Measurements from ENCODE around the gene KIAA0930.
"Not testable (repeated sequence)": the region's sequence is repeated elsewhere in the genome, so short reads cannot be mapped to it uniquely, and the experiment has no call there.

The KIAA0930 gene

DNA sequence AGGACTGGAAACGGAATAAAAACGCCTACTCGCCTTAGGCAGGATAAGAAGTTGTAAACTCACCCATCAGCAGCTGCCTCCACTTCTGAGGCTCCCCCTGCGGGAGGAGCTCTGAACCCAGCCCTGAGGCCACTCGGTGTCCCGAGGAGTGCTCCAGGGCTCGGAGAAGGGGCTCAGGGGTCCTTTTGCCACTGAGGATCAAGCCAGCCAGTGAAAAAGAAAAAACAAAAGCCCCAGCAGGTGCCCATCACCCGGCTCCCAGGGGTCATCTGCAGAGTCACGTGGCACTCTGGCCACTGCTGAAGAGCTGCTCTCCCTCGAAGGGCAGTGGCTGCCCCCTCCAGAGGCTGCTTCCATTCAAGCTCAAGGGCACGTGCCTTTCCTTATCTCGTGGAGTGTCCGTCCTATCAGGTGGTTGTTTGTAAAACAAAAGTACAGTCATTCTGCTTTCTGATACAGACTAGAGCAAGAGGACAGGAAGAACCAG, 48.0 kb downstream of the KIAA0930 start:
- no peak for DNase-seq (ENCODE audit: low read depth)
- H3K4me3 ChIP-seq (ENCODE audit: low read depth, low read length), result no peak overlapping the region
- TF ChIP-seq, protein P1, sequence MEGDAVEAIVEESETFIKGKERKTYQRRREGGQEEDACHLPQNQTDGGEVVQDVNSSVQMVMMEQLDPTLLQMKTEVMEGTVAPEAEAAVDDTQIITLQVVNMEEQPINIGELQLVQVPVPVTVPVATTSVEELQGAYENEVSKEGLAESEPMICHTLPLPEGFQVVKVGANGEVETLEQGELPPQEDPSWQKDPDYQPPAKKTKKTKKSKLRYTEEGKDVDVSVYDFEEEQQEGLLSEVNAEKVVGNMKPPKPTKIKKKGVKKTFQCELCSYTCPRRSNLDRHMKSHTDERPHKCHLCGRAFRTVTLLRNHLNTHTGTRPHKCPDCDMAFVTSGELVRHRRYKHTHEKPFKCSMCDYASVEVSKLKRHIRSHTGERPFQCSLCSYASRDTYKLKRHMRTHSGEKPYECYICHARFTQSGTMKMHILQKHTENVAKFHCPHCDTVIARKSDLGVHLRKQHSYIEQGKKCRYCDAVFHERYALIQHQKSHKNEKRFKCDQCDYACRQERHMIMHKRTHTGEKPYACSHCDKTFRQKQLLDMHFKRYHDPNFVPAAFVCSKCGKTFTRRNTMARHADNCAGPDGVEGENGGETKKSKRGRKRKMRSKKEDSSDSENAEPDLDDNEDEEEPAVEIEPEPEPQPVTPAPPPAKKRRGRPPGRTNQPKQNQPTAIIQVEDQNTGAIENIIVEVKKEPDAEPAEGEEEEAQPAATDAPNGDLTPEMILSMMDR (conservative IDR thresholded peaks at IDR 0.05; ENCODE audit: low read depth, low read length), result peak; percentile 38

DNA sequence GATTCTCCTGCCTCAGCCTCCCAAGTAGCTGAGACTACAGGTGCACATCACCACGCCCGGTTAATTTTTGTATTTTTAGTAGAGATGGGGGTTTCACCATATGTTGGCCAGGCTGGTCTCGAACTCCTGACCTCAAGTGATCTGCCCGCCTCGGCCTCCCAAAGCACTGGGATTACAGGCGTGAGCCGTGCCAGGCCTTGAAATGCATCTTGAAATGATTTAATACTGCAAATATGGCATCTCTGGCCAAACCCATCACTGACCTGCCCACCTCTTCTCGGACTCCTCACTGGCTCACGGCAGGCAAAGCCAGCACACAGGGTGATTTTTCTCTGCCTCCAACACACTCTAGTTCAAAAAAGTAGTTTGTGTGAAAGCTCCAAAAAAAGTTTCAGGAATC, 48.9 kb downstream of the KIAA0930 start:
- not testable (repeated sequence) for H3K4me3 ChIP-seq (ENCODE audit: low read depth, low read length); DNase-seq (ENCODE audit: low read depth)

DNA sequence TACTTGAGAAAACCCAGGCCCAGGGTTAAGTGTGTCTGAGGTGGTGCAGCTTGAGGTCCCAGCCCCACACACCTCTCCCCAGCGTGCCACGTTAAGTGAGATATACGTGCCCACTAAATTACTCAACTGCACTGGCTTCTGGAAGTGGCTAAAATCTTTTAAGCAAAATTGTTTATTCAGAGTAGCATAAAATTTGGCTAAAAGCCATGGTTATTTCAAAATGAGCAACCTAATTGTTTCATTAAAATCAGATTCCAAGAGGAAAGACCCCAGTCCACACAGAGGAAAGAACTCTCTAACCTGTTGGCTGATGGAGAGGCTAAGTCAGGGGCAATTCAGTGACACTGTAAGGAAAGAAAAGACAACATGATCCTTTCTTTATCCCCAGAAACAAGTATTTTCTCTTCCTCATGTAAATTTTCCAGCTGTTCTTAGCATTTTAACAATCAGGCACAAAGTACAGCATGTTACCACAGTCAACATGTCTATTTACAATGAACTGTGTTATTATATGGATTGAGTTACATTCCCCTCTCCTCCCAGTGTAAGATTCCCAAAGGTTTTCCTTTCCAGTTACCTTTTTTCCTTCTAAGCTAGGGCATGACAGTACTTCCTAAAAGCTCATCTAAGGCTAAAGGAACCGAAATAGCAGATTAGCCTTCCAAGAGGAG, 50.4 kb downstream of the KIAA0930 start:
- H3K4me3 ChIP-seq (ENCODE audit: low read depth, low read length), result no peak overlapping the region
- DNase-seq (ENCODE audit: low read depth), result no peak
- TF ChIP-seq, protein P1 (conservative IDR thresholded peaks at IDR 0.05; ENCODE audit: low read depth, low read length), result no peak

DNA sequence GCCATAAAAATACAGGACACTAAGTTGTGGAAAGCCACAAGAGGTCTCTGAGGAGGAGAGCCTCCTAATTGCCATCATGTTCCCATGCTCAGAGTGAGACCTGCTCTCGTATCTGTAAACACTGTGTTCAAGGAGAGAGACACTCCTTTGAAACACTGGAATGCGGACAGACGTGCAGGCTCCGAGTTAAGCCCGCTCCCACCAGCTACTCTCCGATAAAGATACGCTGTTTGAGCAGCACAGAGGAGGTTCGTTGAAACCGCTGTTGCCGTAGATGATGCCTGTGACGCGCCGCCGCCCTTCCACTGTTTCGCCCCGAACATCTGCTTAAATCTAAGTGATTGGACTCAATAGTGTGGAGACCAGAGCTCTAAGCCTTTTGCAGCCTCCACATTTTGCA, 51.9 kb downstream of the KIAA0930 start:
- TF ChIP-seq, protein P1 (conservative IDR thresholded peaks at IDR 0.05; ENCODE audit: low read depth, low read length), result no peak
- no peak for DNase-seq (ENCODE audit: low read depth)
- H3K4me3 ChIP-seq (ENCODE audit: low read depth, low read length), result no peak overlapping the region

DNA sequence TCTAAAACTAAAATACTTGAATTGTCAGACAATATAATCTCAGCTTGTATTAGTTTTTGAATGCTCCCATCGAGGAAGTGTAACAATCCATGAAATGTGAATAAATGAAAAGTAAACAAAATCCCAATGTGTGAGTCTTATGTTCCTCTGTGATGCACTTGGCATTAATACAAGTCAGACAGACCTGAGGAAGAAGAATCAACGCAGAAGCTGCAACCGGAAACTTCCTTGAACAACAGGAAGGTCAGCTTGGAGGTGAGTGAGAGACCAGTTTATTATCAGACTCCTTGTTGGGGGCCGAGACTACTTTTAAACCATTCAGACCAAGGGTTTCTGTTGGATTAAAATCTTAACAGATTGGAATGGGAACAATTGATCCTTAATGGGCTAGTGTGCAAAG, 52.8 kb downstream of the KIAA0930 start:
- DNase-seq (ENCODE audit: low read depth), result no peak
- TF ChIP-seq, protein P1 (conservative IDR thresholded peaks at IDR 0.05; ENCODE audit: low read depth, low read length), result no peak
- H3K4me3 ChIP-seq (ENCODE audit: low read depth, low read length), result no peak overlapping the region

DNA sequence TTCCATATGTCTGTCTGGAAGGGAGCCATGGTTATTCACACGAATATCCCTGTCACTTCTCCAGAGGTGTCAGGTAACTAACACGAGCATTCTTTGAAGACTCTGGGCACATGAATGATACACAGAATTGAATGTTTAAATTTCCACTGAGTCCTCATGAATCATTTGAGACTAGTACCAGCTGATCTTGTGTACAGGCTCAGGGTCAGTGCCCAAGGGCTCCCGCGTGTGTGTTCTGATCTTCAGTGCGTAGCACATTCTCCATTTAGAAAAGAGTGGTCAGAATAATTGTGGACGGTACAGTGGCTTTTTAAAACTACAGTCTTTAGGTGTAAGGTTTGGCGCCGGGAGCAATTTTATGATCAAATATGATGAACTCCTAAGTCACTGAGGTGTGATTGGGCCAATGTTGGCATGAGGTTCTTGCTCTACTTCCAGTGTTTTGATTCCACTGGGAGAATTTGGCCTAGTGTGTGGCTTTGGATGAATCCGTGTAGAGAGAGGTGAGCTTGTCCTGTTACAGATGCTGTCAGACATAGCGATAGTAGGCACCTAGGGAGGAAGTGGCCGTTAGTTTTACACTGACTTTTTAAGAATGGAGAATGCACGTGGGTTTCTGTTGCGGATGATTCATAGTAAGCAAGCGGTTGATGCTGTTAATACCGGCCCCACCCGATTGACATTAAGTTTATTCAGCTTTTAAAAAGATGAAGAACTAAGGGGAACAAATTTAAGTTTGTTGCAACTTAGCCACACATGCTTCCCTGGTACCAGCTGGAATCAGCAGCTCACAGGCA, 54.8 kb downstream of the KIAA0930 start:
- H3K4me3 ChIP-seq (ENCODE audit: low read depth, low read length), result no peak overlapping the region
- TF ChIP-seq, protein P1 (conservative IDR thresholded peaks at IDR 0.05; ENCODE audit: low read depth, low read length), result no peak
- DNase-seq (ENCODE audit: low read depth), result no peak

DNA sequence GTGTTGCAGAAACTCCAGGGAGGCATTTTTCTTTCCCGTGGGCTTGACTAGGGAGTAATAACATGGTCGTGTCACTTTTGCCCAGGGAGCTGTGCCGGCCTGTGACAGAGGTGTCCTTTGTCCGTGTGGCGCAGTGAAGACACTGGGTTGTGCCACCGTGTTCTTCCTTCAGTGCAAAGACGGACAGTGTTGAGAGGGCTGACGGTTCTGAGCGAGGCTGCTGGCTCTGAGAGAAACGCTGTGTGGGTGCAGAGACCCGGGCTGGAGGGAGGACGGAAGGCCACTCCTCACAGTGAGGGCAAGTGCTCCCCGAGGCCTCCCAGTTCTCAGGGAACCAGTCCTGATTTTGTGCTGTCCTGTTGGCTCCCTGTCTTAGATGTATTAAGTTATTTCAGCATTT, 56.7 kb downstream of the KIAA0930 start:
- TF ChIP-seq, protein P1 (conservative IDR thresholded peaks at IDR 0.05; ENCODE audit: low read depth, low read length), result no peak
- DNase-seq (ENCODE audit: low read depth), result no peak
- H3K4me3 ChIP-seq (ENCODE audit: low read depth, low read length), result no peak overlapping the region

Data from choroid plexus epithelial cell (primary cell).